ENCODE data around the gene GRIN3B.

GRIN3B gene

GRCh38 chr19:989381-990081 is 10.7 kb upstream of the GRIN3B start (continued):
- TF ChIP-seq ZNF692 (tag by site-specific recombination; IDR thresholded peaks at IDR 0.05) (peak; percentile 82), ZFP41 (tag by site-specific recombination; IDR thresholded peaks at IDR 0.05; ENCODE audit: borderline replicate concordance) (no peak), ZNF621 (tag by site-specific recombination; IDR thresholded peaks at IDR 0.05) (no peak), ZNF837 (tag by site-specific recombination; IDR thresholded peaks at IDR 0.05) (no peak)

DNA sequence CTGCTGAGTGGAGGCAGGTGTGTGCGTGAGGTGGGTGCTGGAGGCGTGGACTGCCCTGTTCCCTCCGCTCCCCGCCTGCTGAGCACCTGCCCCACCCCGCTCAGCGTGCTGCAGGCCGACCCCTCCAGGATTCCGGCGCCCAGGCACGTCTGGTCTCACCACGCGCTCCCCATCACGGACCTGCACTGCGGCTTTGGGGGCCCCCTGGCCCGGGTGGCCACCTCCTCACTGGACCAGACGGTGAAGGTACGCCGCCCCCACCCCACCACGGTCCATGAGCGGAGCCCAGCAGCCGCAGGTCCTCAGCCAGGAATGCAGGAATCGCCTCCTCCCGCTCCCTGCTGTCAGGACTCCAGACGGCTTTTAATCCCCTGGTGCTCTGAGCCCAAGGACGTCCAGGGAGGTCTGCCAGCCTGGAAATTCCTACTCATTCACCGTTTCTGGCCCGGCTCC is 10.1 kb upstream of the GRIN3B start:
- H3K36me3 ChIP-seq (ENCODE audit: control insufficient read depth in 2 of 2, insufficient read depth in 1 of 2, low read length in 2 of 2): peaks cover 9 to 81% of the 10 kb centered on the region in 2 experiments; a peak in 2 of 3 replicates
- H3K4me3 ChIP-seq (ENCODE audit: low read depth, low read length): no peak overlapping the region
- no peaks in the 10 kb centered on the region for H3K9me3 ChIP-seq (ENCODE audit: control insufficient read depth, insufficient read depth, low read depth, low read length)
- ChIA-PET POLR2A (no interaction called here), CTCF (interaction anchor here (1.0 kb wide), 1 partner anchor 254 kb away, joined by 3 read pairs; no protein-coding TSS in a partner anchor)
- no peak overlapping the region for H3K27ac ChIP-seq (ENCODE audit: extremely low read depth, low read depth, low read length)
- TF ChIP-seq ZNF514 (tag by site-specific recombination; IDR thresholded peaks at IDR 0.05) (no peak), TCF7L2 (IDR thresholded peaks at IDR 0.05; ENCODE audit: borderline replicate concordance, low read depth, low read length) (no peak), ZNF600 (tag by site-specific recombination; IDR thresholded peaks at IDR 0.05) (0 out of 2 replicates have a peak, but pooled peaks have one; percentile 57), ZIC2 (tag by site-specific recombination; IDR thresholded peaks at IDR 0.05) (peak; percentile 28), ZNF148 (tag by site-specific recombination; IDR thresholded peaks at IDR 0.05; ENCODE audit: borderline replicate concordance) (no peak), ZNF785 (tag by site-specific recombination; IDR thresholded peaks at IDR 0.05) (no peak), ZNF175 (tag by site-specific recombination; IDR thresholded peaks at IDR 0.05) (no peak), ZNF792 (tag by site-specific recombination; IDR thresholded peaks at IDR 0.05) (no peak), ZBTB44 (tag by site-specific recombination; IDR thresholded peaks at IDR 0.05) (no peak), GLI2 (tag by site-specific recombination; IDR thresholded peaks at IDR 0.05; ENCODE audit: borderline replicate concordance, low read depth) (no peak), MYNN (tag by site-specific recombination; IDR thresholded peaks at IDR 0.05; ENCODE audit: borderline replicate concordance) (no peak), ZNF776 (tag by site-specific recombination; IDR thresholded peaks at IDR 0.05; ENCODE audit: borderline replicate concordance) (no peak), MZF1 (tag by site-specific recombination; IDR thresholded peaks at IDR 0.05; ENCODE audit: borderline replicate concordance) (peak; percentile 60; the same call in 1 of the 2 replicates), ZNF10 (tag by site-specific recombination; IDR thresholded peaks at IDR 0.05) (peak; percentile 12; the same call in 1 of the 2 replicates), KLF8 (tag by site-specific recombination; IDR thresholded peaks at IDR 0.05) (peak; percentile 33; the same call in 1 of the 2 replicates)
- no peaks in the 10 kb centered on the region; the same call in 1 of the 2 replicates for H3K4me1 ChIP-seq (ENCODE audit: control insufficient read depth, insufficient read depth, low read length)
